Measurements from ENCODE around the gene PEX14. TPM values are rescaled to one million over a fixed set of nuclear protein-coding genes. Genes with fewer than 3 reads are reported as not detected.

The PEX14 gene
- total and polyA plus RNA-seq, 2 donors (not counting 3 experiments of a cell fraction or from before 2014, with no cell fraction given) = 19.5 to 26.5 TPM

- FAIRE-seq (no peak), DNase-seq (ENCODE audit: low read depth, low spot score) (no peak)
- TF ChIP-seq MAX (IDR thresholded peaks at IDR 0.05; ENCODE audit: insufficient read depth, insufficient read length) (no peak), CTCF (IDR thresholded peaks at IDR 0.05; ENCODE audit: extremely low read depth in 1 of 2, insufficient read depth in 1 of 2, low read depth in 1 of 2, low read length in 2 of 2) (no peak), JUN (IDR thresholded peaks at IDR 0.05; ENCODE audit: borderline replicate concordance, insufficient read depth, insufficient read length, low read depth) (no peak), POLR2AphosphoS5 (IDR thresholded peaks at IDR 0.05; ENCODE audit: insufficient read depth, low read depth, low read length) (no peak), FOS (IDR thresholded peaks at IDR 0.05; ENCODE audit: borderline replicate concordance, insufficient read depth, low read length) (no peak)
- Histone ChIP-seq H2AFZ (ENCODE audit: low read depth, low read length) (no peak overlapping the region), H3K4me1 (ENCODE audit: control insufficient read depth, extremely low read depth, insufficient read depth, low read length) (peaks cover 2% of the 10 kb centered on the region), H3K9ac (replicated peaks; ENCODE audit: extremely low read depth, insufficient read depth, low read length) (no peak overlapping the region), H3K9me1 (replicated peaks; ENCODE audit: control insufficient read depth, extremely low read depth, insufficient read depth, low read length) (no peaks in the 10 kb centered on the region), H3K36me3 (ENCODE audit: control insufficient read depth in 2 of 2, extremely low read depth in 1 of 2, insufficient read depth in 2 of 2, low read length in 2 of 2) (no peaks in the 10 kb centered on the region), H3K79me2 (ENCODE audit: control insufficient read depth, insufficient read depth, low read length) (no peaks in the 10 kb centered on the region), H3K27me3 (ENCODE audit: control insufficient read depth in 2 of 2, insufficient read depth in 2 of 2, low read length in 2 of 2) (no peaks in the 10 kb centered on the region), H3K9me3 (replicated peaks; ENCODE audit: control insufficient read depth, insufficient read depth, low read length) (no peaks in the 10 kb centered on the region), H3K4me3 (replicated peaks in 1 of 3; ENCODE audit: insufficient read depth in 1 of 3, low read depth in 1 of 3, low read length in 3 of 3) (no peak overlapping the region), H3K27ac (ENCODE audit: insufficient read depth, low read depth, low read length) (no peak overlapping the region), H4K20me1 (replicated peaks; ENCODE audit: control insufficient read depth, extremely low read depth, insufficient read depth, low read length) (no peaks in the 10 kb centered on the region), H3K4me2 (ENCODE audit: insufficient read depth, low read length) (no peak overlapping the region)
- BruUV-seq (replicated peaks) = no TSS peak
- ChIA-PET CTCF (no interaction called here), POLR2A (no interaction called here)
- dilution Hi-C loops (cut with MboI; ENCODE audit: extremely low pct_ligation_motif_present, low sequenced_read_pairs) = no loop called here
- intact Hi-C loops (cut with micrococcal nuclease) = no loop called here
Observed at GRCh38 chr1:10647414-10648170, 172.8 kb downstream of the PEX14 start.

Data from endothelial cell of umbilical vein (primary cell).